SU-DHL-6 (cell line): Measurements from ENCODE around the gene PTPRQ.

Experiments
- H2AFZ ChIP-seq: fragments of 200-600 bp; sonication (generic); 2 replicates; pipeline ENCODE4 v1.6.1; 2014; ENCODE audit warnings: low read depth, mild to moderate bottlenecking, moderate library complexity, mixed read lengths, antibody characterized with exemption, low read length; ENCODE audit not compliant: severe bottlenecking
- H3F3A ChIP-seq: fragments of 200-600 bp; shearing (Covaris generic); 2 replicates; pipeline ENCODE4 v1.6.0; 2016; ENCODE audit warnings: antibody characterized with exemption, mild to moderate bottlenecking; ENCODE audit not compliant: insufficient read depth
- H3K27ac ChIP-seq: fragments of 200-600 bp; sonication (generic); 2 replicates; pipeline ENCODE4 v1.5.1; 2016; ENCODE audit warnings: low read depth, mild to moderate bottlenecking, low read length, moderate library complexity, mixed read lengths
- H3K27me3 ChIP-seq: fragments of 200-600 bp; sonication (generic), shearing (Covaris generic); 2 replicates; pipeline ENCODE4 v1.6.0; 2014; ENCODE audit warnings: mild to moderate bottlenecking, low read length
- H3K36me3 ChIP-seq: fragments of 200-600 bp; sonication (generic); 2 replicates; pipeline ENCODE4 v1.6.1; 2014; ENCODE audit warnings: mild to moderate bottlenecking, low read length, mixed read lengths
- H3K4me2 ChIP-seq: fragments of 300-600, 200-600 bp; shearing (Covaris generic), sonication (generic); 2 replicates; pipeline ENCODE4 v1.6.0; 2014; ENCODE audit warnings: low read length, low read depth, mild to moderate bottlenecking; ENCODE audit not compliant: poor library complexity, severe bottlenecking
- H3K4me3 ChIP-seq: fragments of 200-600 bp; sonication (generic); 2 replicates; pipeline ENCODE4 v1.5.1; 2014; ENCODE audit warnings: antibody characterized with exemption, low read length, mild to moderate bottlenecking, mixed read lengths; ENCODE audit not compliant: insufficient read depth, poor library complexity, severe bottlenecking
- H3K79me2 ChIP-seq: fragments of 200-600 bp; sonication (generic); 2 replicates; pipeline ENCODE4 v1.6.1; 2014; ENCODE audit warnings: mild to moderate bottlenecking, low read length, moderate library complexity; ENCODE audit not compliant: insufficient read depth
- H3K9ac ChIP-seq: fragments of 200-600 bp; sonication (generic); 2 replicates; pipeline ENCODE4 v1.7.0; 2014; ENCODE audit warnings: mild to moderate bottlenecking, low read length
- H3K9me2 ChIP-seq: fragments of 200-600 bp; sonication (generic); replicated peaks from 2 replicates; pipeline ENCODE4 v1.6.1; 2014; ENCODE audit warnings: low read length; ENCODE audit not compliant: insufficient read depth
- H3K9me3 ChIP-seq: fragments of 200-600 bp; sonication (generic); 2 replicates; pipeline ENCODE4 v1.6.1; 2014; ENCODE audit warnings: low read length, mixed read lengths; ENCODE audit not compliant: insufficient read depth
- H4K20me1 ChIP-seq: fragments of 200-600 bp; sonication (generic); 2 replicates; pipeline ENCODE4 v1.6.1; 2014; ENCODE audit warnings: low read depth, mild to moderate bottlenecking, antibody characterized with exemption, low read length, moderate library complexity, mixed read lengths
- EZH2phosphoT487 ChIP-seq: fragments of 200-600 bp; sonication (generic), shearing (Covaris generic); conservative IDR thresholded peaks from 2 replicates; pipeline ENCODE4 v1.6.1; 2018; ENCODE audit warnings: mild to moderate bottlenecking, antibody characterized with exemption, low read length, moderate library complexity, mixed read lengths
- TF ChIP-seq, protein P1 (sequence below): fragments of 200-600 bp; sonication (generic); IDR thresholded peaks from one replicate; pipeline ENCODE4 v1.5.1; 2017; ENCODE audit warnings: antibody characterized with exemption, mild to moderate bottlenecking, low read length, moderate library complexity; ENCODE audit not compliant: insufficient read depth, poor library complexity, severe bottlenecking

PTPRQ gene

DNA sequence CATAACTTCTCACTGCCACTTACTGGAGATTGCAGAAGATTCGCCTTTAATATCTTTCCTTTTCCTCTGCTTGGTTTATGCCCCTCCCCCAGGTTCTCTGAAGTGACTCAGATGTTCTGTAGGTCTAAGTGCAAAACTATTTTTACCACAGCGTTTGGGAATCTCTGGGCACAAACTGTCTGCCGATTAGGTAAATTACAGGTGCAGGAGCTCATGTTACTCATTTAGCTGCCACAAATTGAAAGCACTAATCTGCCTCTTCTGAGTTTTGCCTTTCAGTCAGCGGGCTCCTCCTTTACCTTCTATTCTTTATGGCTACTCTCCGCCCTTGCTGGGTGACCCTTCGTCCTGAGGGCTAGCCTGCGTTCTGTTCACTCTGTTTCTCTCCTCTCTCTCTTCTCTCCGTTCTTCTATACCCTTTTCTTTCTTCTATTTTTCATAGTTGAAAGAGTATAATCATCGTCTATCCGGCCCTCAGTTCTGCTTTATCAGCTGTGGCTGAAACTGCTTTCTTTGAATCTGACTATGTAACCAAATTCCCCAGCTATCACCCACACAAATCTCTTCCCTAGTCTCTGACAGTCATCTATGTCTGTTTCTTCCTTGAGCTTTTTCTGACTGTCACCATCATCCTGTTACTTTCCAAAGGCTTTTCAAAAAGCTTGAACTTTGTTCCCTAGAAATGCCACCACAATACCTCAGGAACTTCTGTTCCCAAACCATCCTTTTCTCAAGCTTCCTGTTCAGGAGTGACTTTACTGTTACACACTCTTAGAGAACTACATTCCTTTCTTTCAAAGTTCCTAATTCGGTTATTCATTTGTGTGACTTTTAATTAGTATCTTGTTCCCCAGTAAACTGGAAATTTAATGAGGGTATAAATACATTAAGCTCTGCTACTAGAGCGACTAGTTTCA is 259.1 kb downstream of the PTPRQ start:
- H3K27me3 ChIP-seq = no peaks in the 10 kb centered on the region

DNA sequence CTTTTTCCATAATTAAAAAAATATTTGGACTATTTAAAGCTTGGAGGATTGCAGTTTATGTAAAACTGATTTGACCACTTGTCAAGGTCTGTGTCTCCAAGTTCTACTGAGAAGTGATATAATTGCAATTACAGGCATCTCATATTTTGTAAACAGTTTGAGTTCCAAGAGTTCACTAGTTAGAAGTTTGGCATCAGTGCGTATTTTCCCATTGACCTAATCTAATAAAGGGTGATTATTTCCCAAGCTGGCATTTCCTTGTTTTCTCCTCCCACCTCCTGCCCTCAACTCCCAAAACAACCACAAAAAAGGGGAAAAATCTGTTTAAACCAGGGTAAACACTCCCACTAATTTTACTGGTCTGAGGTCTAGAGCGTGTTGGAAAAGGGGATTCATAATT is 260.4 kb downstream of the PTPRQ start:
- TF ChIP-seq EZH2phosphoT487 = no peak
- TF ChIP-seq, protein P1, sequence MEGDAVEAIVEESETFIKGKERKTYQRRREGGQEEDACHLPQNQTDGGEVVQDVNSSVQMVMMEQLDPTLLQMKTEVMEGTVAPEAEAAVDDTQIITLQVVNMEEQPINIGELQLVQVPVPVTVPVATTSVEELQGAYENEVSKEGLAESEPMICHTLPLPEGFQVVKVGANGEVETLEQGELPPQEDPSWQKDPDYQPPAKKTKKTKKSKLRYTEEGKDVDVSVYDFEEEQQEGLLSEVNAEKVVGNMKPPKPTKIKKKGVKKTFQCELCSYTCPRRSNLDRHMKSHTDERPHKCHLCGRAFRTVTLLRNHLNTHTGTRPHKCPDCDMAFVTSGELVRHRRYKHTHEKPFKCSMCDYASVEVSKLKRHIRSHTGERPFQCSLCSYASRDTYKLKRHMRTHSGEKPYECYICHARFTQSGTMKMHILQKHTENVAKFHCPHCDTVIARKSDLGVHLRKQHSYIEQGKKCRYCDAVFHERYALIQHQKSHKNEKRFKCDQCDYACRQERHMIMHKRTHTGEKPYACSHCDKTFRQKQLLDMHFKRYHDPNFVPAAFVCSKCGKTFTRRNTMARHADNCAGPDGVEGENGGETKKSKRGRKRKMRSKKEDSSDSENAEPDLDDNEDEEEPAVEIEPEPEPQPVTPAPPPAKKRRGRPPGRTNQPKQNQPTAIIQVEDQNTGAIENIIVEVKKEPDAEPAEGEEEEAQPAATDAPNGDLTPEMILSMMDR = no peak
- H3K4me3 ChIP-seq = no peak overlapping the region
- H3F3A ChIP-seq = no peaks in the 10 kb centered on the region
- no peak overlapping the region for H3K27ac ChIP-seq
- H3K4me2 ChIP-seq = no peak overlapping the region
- H3K9ac ChIP-seq = no peak overlapping the region
- H3K9me2 ChIP-seq = no peaks in the 10 kb centered on the region
- no peaks in the 10 kb centered on the region for H3K36me3 ChIP-seq
- no peaks in the 10 kb centered on the region for H3K27me3 ChIP-seq
- no peaks in the 10 kb centered on the region for H4K20me1 ChIP-seq
- H3K9me3 ChIP-seq = no peaks in the 10 kb centered on the region
- H3K79me2 ChIP-seq = no peaks in the 10 kb centered on the region
- H2AFZ ChIP-seq = no peak overlapping the region

More for the DNA sequence above, 259.1 kb downstream of the PTPRQ start:
- no peaks in the 10 kb centered on the region for H3K9me3 ChIP-seq
- no peaks in the 10 kb centered on the region for H3K36me3 ChIP-seq
- H3K9ac ChIP-seq = no peak overlapping the region
- no peak overlapping the region for H2AFZ ChIP-seq
- H4K20me1 ChIP-seq = no peaks in the 10 kb centered on the region
- TF ChIP-seq, protein P1 = no peak
- TF ChIP-seq EZH2phosphoT487 = no peak
- H3K4me3 ChIP-seq = no peak overlapping the region
- H3K79me2 ChIP-seq = no peaks in the 10 kb centered on the region
- H3K27ac ChIP-seq = no peak overlapping the region
- H3K9me2 ChIP-seq = no peaks in the 10 kb centered on the region
- no peaks in the 10 kb centered on the region for H3F3A ChIP-seq
- H3K4me2 ChIP-seq = no peak overlapping the region

DNA sequence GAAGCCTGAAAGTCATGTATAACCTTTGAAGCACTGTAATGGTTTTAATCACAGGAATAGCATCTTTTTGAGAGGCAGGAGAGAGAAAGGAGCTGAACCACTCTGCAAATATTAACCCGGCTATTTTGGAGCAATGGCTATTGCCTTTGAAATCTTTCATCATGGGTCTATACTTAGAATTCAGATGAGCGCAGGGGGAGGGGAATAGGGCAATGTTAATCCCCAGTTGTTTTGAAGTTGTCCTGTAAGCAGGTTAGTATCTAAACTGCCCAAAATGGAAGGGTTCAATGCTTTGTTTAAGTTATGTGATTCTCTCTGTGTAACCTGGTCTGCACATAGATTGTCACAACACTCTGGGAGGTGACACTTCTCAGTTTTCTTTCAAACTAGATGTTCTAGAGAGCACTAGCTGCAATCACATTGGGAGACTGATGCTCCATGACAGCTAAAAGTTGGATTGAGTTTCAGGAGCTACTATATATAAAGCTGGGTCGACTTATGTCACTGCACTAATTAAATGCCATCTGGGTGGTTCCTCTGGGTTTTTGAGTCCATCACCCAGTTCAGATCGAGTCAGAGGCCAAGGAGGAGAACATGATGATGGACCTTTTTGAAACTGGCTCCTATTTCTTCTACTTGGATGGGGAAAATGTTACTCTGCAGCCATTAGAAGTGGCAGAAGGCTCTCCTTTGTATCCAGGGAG is 263.2 kb downstream of the PTPRQ start, which contains the start of gene MYF6:
Gene MYF6, plus strand, starts transcription at position 509 of the 704 bp plus-strand sequence. Its CDS starts 86 bp downstream, at position 595.
- Histone ChIP-seq H3K4me2 (no peak within 1 kb of the TSS), H3K4me3 (no peak within 1 kb of the TSS), H3K9me2 (no peaks in the 10 kb centered on the region), H3K27me3 (no peaks in the 10 kb centered on the region), H3F3A (no peaks in the 10 kb centered on the region), H2AFZ (no peak within 1 kb of the TSS), H4K20me1 (no peaks in the 10 kb centered on the region), H3K79me2 (no peaks in the 10 kb centered on the region), H3K27ac (no peak within 1 kb of the TSS), H3K36me3 (no peaks in the 10 kb centered on the region), H3K9ac (no peak within 1 kb of the TSS), H3K9me3 (no peaks in the 10 kb centered on the region)
- TF ChIP-seq, protein P1 = no peak
- TF ChIP-seq EZH2phosphoT487 = no peak
